Esophagus muscularis mucosa (tissue), 4 donors: Measurements from ENCODE around the gene B3GNT2. TPM values are rescaled to one million over a fixed set of nuclear protein-coding genes. Genes with fewer than 3 reads are reported as not detected.
A peak's percentile ranks its signal among the peaks of the same experiment; 100 is the strongest.

Source experiments
- DNase-seq: peaks from one replicate; pipeline ENCODE4 v3.0.0-alpha.2; 2017; ENCODE audit errors: extremely low spot score
- H3K27ac ChIP-seq, 4 donors: fragments of 200-600 bp; sonication (generic); replicated peaks in 1 of 4; 1 replicate in 3 of 4; 2 replicates in 1 of 4; pipeline ENCODE4 v1.5.1; 2016 to 2019; ENCODE audit warnings: mild to moderate bottlenecking in 1 of 4
- H3K27me3 ChIP-seq, 4 donors: fragments of 200-600 bp; sonication (generic); one replicate each; pipeline versions ENCODE4 v1.5.1 to v1.6.0; 2016 to 2019
- H3K36me3 ChIP-seq, 4 donors: fragments of 200-600 bp; sonication (generic); one replicate each; pipeline ENCODE4 v1.5.1; 2016 to 2019
- H3K4me1 ChIP-seq, 4 donors: fragments of 200-600 bp; sonication (generic); one replicate each; pipeline ENCODE4 v1.5.1; 2016 to 2019
- H3K4me3 ChIP-seq, 4 donors: fragments of 200-600 bp; sonication (generic); 1 replicate in 2 of 4; 2 replicates in 2 of 4; pipeline ENCODE4 v1.5.1; 2016 to 2019; ENCODE audit warnings: mild to moderate bottlenecking in 4 of 4, moderate library complexity in 1 of 4
- H3K9me3 ChIP-seq, 4 donors: fragments of 200-600 bp; sonication (generic); 1 replicate in 3 of 4; 2 replicates in 1 of 4; pipeline ENCODE4 v1.5.1; 2016 to 2019
- EP300 ChIP-seq: sonication (generic); formaldehyde crosslinking; IDR thresholded peaks from one replicate; pipeline ENCODE4 v1.6.1; 2017; ENCODE audit warnings: antibody characterized with exemption
- POLR2A ChIP-seq: fragments of 450-650 bp; IDR thresholded peaks from one replicate; pipeline ENCODE4 v1.6.1; 2017; ENCODE audit warnings: antibody characterized with exemption, moderate library complexity, mild to moderate bottlenecking, low read depth
- POLR2AphosphoS5 ChIP-seq, 2 donors: sonication (generic); formaldehyde crosslinking; IDR thresholded peaks; one replicate each; pipeline ENCODE4 v1.6.1; 2017; ENCODE audit warnings: antibody characterized with exemption in 2 of 2
- WGBS: methylation state at CpG from one replicate; pipeline ENCODE4 v1.1.5; 2018; 5-methylcytosine and 5-hydroxymethylcytosine counted together
- intact Hi-C: fragments of 100-400 bp; cut with DNase I; formaldehyde crosslinking; loops from one replicate; pipeline ENCODE4 v1.15.1; 2023
- total RNA-seq, 4 donors: library from RNA; depleted of rRNA; stranded (reverse); fragments of >200 nt; gene quantifications; one replicate each; pipeline versions ENCODE4 v1.1.0 to v1.2.1, GENCODE V29; 2016
- TF ChIP-seq, protein P1 (sequence below), 3 experiments: fragments of 200-600 bp in 2 of 3; fragments of 450-650 bp in 1 of 3; sonication (generic) in 2 of 3; IDR thresholded peaks; one replicate each; pipeline ENCODE4 v1.5.1; 2017 to 2019; ENCODE audit warnings: antibody characterized with exemption in 3 of 3, mild to moderate bottlenecking in 2 of 3, moderate library complexity in 1 of 3

The B3GNT2 gene
- total RNA-seq, 4 donors from 2014 or later, result 11.6 to 16.3 (median 14.5) TPM

DNA sequence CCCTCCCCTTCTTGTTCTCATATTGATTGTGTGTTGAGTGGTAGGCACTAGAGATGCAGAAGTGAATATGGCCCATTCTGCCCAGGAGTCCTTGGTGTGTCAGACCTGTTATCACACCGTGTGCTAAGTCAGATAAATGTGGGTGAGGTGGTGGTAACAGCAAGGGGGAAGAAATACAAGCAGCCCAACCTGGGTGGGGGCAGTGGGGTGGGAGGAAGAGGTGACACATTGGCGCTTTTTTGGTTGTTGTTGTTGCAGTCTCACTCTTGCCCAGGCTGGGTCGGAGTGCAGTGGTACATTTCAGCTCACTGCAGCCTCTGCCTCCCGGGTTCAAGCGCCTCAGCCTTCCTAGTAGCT is 12.8 kb downstream of the B3GNT2 start:
- H3K27ac ChIP-seq, result no peak overlapping the region
- intact Hi-C loops, result no loop called here

DNA sequence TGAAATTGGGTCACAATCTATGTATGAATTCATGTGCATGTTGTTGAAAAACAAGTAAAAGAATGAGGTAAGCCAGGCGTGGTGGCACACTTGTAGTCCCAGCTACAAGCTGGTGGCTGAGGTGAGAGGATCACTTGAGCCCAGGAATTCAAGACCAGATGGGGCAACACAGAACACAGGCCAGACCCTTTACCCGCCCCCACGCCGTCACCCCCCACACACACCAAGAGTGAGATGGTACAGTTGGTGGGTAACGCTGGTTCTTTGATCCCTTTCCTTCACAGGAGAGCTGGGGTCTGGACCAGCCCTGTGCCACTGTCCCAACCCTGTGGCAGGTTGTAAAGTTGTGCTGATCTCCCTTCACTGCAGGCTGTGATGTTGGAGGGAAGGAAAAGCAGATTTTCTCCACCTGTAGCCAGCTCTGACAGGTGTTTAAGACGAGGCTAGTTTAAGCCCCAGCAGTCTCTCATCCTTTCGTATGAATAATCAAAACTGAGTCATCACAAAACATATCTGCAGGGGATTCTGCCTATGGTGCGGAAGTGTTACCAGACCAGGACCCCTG is 13.6 kb downstream of the B3GNT2 start:
- H3K4me3 ChIP-seq, result no peak overlapping the region
- H3K27me3 ChIP-seq, result no peaks in the 10 kb centered on the region
- H3K27ac ChIP-seq, result no peak overlapping the region
- no peaks in the 10 kb centered on the region for H3K36me3 ChIP-seq
- H3K9me3 ChIP-seq, result no peaks in the 10 kb centered on the region
- no peak for TF ChIP-seq EP300
- no peak for TF ChIP-seq POLR2A
- TF ChIP-seq POLR2AphosphoS5 (IDR thresholded peaks at IDR 0.05), result no peak
- intact Hi-C loops, result no loop called here
- DNase-seq, result no peak
- peaks cover 41 to 47% (median 46%) of the 10 kb centered on the region in 4 donors for H3K4me1 ChIP-seq
- 85% methylated on average over 5 of the region's 8 CpGs for WGBS

More for the DNA sequence above, 12.8 kb downstream of the B3GNT2 start:
- H3K27me3 ChIP-seq, result no peaks in the 10 kb centered on the region
- no peak for DNase-seq
- TF ChIP-seq, protein P1, sequence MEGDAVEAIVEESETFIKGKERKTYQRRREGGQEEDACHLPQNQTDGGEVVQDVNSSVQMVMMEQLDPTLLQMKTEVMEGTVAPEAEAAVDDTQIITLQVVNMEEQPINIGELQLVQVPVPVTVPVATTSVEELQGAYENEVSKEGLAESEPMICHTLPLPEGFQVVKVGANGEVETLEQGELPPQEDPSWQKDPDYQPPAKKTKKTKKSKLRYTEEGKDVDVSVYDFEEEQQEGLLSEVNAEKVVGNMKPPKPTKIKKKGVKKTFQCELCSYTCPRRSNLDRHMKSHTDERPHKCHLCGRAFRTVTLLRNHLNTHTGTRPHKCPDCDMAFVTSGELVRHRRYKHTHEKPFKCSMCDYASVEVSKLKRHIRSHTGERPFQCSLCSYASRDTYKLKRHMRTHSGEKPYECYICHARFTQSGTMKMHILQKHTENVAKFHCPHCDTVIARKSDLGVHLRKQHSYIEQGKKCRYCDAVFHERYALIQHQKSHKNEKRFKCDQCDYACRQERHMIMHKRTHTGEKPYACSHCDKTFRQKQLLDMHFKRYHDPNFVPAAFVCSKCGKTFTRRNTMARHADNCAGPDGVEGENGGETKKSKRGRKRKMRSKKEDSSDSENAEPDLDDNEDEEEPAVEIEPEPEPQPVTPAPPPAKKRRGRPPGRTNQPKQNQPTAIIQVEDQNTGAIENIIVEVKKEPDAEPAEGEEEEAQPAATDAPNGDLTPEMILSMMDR (IDR thresholded peaks at IDR 0.05), result no peak
- TF ChIP-seq POLR2AphosphoS5 (IDR thresholded peaks at IDR 0.05), result no peak
- WGBS, result 88% methylated on average over 5 of the region's 5 CpGs
- no peaks in the 10 kb centered on the region for H3K36me3 ChIP-seq
- H3K4me3 ChIP-seq, result no peak overlapping the region
- H3K9me3 ChIP-seq, result no peaks in the 10 kb centered on the region
- peaks cover 39 to 47% (median 43%) of the 10 kb centered on the region in 4 donors for H3K4me1 ChIP-seq

DNA sequence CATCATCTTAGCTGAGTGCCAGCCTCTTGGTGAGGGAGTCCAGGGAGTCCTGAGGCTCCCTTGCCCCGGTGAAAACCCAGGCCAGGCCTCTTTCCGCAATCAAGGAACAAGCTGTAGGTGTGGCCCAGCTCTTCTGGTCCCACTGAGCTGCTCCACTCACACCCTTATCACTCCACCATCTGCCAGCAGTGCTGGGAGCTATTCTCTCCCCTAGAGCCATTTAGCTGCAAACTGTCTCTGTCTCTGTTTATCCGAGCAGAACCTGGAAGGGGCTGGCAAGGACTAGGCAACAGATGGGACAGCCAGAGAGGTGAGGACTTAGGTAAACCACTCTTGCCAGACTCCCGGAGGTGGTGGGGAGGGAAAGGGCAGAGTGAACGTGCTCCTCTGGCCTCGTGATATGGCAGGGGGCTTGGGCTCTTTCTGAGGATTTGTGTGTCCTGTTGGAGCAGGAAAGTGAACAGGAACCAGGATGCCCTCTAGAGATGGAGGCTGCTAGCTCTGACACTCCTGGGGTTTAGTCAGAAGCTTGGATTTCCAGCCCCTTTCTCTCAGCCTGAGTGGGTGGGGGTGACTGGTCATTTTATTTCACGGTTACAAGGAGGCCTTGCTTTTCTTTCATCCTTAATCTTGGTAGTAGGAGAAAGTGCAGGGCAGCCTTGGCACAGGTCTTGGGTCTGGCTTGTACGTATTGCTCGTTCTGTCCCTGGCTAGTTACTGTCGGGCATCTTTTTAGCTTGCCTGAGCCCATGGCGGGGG is 19.6 kb downstream of the B3GNT2 start:
- Histone ChIP-seq H3K4me1 (peaks cover 59 to 76% (median 64%) of the 10 kb centered on the region in 4 donors), H3K9me3 (no peaks in the 10 kb centered on the region), H3K4me3 (no peak overlapping the region), H3K27ac (peak overlapping the region in 3 of 4 donors; percentile 7 to 40 (median 9)), H3K27me3 (no peaks in the 10 kb centered on the region), H3K36me3 (no peaks in the 10 kb centered on the region)
- WGBS, result 74% methylated on average over 10 of the region's 11 CpGs
- DNase-seq, result no peak
- intact Hi-C loops, result no loop called here
- TF ChIP-seq POLR2AphosphoS5 (IDR thresholded peaks at IDR 0.05) (no peak), EP300 (no peak), POLR2A (no peak)
- TF ChIP-seq, protein P1 (IDR thresholded peaks at IDR 0.05), result no peak

DNA sequence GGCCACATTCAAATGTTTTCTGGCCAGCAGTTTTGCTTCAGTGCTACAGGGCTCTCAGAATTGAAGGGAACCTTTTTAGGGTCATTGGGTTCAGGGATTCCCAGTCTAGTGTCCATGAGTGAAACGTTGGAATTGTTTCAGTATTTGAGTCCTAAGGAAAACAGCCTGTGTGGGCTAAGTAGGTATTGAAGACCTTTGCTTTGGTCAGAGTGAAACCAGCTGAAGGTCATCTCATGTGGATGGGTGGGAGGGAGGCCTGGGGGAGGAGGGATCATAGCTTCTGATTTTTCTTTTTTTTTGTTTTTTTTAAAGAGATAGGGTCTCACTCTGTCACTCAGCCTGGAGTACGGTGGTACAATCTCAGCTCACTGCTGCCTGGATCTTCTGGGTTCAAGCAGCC is 20.2 kb downstream of the B3GNT2 start:
- 89% methylated on average over 2 of the region's 2 CpGs for WGBS
- H3K9me3 ChIP-seq, result no peaks in the 10 kb centered on the region
- H3K27me3 ChIP-seq, result no peaks in the 10 kb centered on the region
- no peak for TF ChIP-seq POLR2AphosphoS5 (IDR thresholded peaks at IDR 0.05)
- no peaks in the 10 kb centered on the region for H3K36me3 ChIP-seq
- H3K4me1 ChIP-seq, result peaks cover 63 to 79% (median 70%) of the 10 kb centered on the region in 4 donors
- intact Hi-C loops, result no loop called here
- H3K4me3 ChIP-seq, result no peak overlapping the region
- DNase-seq, result no peak
- H3K27ac ChIP-seq, result peak overlapping the region in 3 of 4 donors; percentile 7 to 40 (median 9)

DNA sequence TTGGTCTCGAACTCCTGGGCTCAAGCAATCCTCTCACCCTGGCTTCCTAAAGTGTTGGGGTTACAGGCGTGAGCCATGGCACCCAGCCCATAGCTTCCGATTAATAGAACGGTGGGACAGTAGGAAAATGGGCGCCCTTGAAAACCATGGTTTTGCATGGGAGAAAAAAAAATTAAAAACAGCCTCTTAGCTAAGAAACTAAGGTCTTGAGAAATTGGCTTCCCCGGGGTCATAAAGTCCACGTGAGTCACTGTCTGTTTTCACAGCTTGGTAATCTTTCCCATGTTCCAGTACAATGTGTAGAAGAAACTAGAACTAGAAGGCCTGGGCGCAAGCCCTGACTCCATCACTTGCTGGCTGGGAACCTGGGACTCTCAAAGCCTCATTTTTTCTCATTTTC is 20.7 kb downstream of the B3GNT2 start:
- 74% methylated on average over 8 of the region's 8 CpGs for WGBS
- Histone ChIP-seq H3K4me3 (no peak overlapping the region), H3K36me3 (no peaks in the 10 kb centered on the region), H3K27ac (peak overlapping the region; percentile 9 to 52 (median 32)), H3K4me1 (peaks cover 67 to 83% (median 74%) of the 10 kb centered on the region in 4 donors), H3K9me3 (no peaks in the 10 kb centered on the region), H3K27me3 (no peaks in the 10 kb centered on the region)
- TF ChIP-seq POLR2A (no peak), POLR2AphosphoS5 (IDR thresholded peaks at IDR 0.05) (peak in 1 of 2 donors; percentile 17), EP300 (no peak)
- TF ChIP-seq, protein P1 (IDR thresholded peaks at IDR 0.05), result no peak
- no peak for DNase-seq
- intact Hi-C loops, result no loop called here
